Uterus (tissue), 4 donors: ENCODE data around the gene PLEKHN1. TPM values are rescaled to one million over a fixed set of nuclear protein-coding genes. Genes with fewer than 3 reads are reported as not detected.

Experiments used
- DNase-seq, 2 donors: peaks; one replicate each; pipeline ENCODE4 v3.0.0-alpha.2; 2019 to 2020
- H3K27ac ChIP-seq, 2 donors: fragments of 200-600 bp; sonication (generic); 1 replicate in 1 of 2; 2 replicates in 1 of 2; pipeline ENCODE4 v1.5.1; 2016 to 2018
- H3K27me3 ChIP-seq, 2 donors: fragments of 200-600 bp; sonication (generic); one replicate each; pipeline ENCODE4 v1.5.1; 2018 to 2019; ENCODE audit warnings: control low read depth in 1 of 2
- H3K36me3 ChIP-seq, 2 donors: fragments of 200-600 bp; sonication (generic); one replicate each; pipeline ENCODE4 v1.5.1; 2019; ENCODE audit warnings: control low read depth in 1 of 2
- H3K4me1 ChIP-seq, 2 donors: fragments of 200-600 bp; sonication (generic); one replicate each; pipeline ENCODE4 v1.5.1; 2018 to 2019; ENCODE audit warnings: control low read depth in 1 of 2
- H3K4me3 ChIP-seq, 2 donors: fragments of 200-600 bp; sonication (generic); 1 replicate in 1 of 2; 2 replicates in 1 of 2; pipeline ENCODE4 v1.5.1; 2018 to 2019; ENCODE audit warnings: mild to moderate bottlenecking in 1 of 2
- H3K9me3 ChIP-seq, 2 donors: fragments of 200-600 bp; sonication (generic); one replicate each; pipeline ENCODE4 v1.5.1; 2019; ENCODE audit warnings: control low read depth in 1 of 2
- CTCF ChIP-seq, 4 experiments: fragments of 200-600 bp in 2 of 4; fragments of 450-650 bp in 2 of 4; sonication (generic) in 2 of 4; IDR thresholded peaks; one replicate each; pipeline ENCODE4 v1.5.1; 2016 to 2019; ENCODE audit warnings: antibody characterized with exemption in 4 of 4, mild to moderate bottlenecking in 2 of 4, moderate library complexity in 1 of 4
- POLR2A ChIP-seq, 2 donors: fragments of 450-650 bp; IDR thresholded peaks; one replicate each; pipeline ENCODE4 v1.6.1; 2016; ENCODE audit warnings: antibody characterized with exemption in 2 of 2, mild to moderate bottlenecking in 1 of 2, moderate library complexity in 1 of 2
- intact Hi-C: fragments of 100-400 bp; cut with DNase I; formaldehyde crosslinking; loops from one replicate; pipeline ENCODE4 v1.15.1; 2023; ENCODE audit warnings: low total_unique reads
- total RNA-seq, 4 donors: library from RNA; depleted of rRNA in 3 of 4; stranded (reverse); fragments of >200 nt in 3 of 4; gene quantifications; one replicate each; pipeline versions ENCODE4 v1.1.0 to v1.2.4, GENCODE V29; 2014 to 2023
- donor health status: DM: yes; HTN: yes; CAD: no.

PLEKHN1 gene
- total RNA-seq, 4 donors from 2014 or later = 1.1 TPM; not detected in 3

GRCh38 chr1:1021920-1022259, 55.6 kb downstream of the PLEKHN1 start:
- no peak for DNase-seq
- peaks cover 0 to 19% of the 10 kb centered on the region in 2 donors for H3K4me1 ChIP-seq
- H3K27me3 ChIP-seq = no peaks in the 10 kb centered on the region
- intact Hi-C loops = no loop called here
- H3K9me3 ChIP-seq = no peaks in the 10 kb centered on the region
- H3K4me3 ChIP-seq = no peak overlapping the region
- H3K27ac ChIP-seq = no peak overlapping the region
- TF ChIP-seq CTCF (IDR thresholded peaks at IDR 0.05) (no peak), POLR2A (IDR thresholded peaks at IDR 0.05) (no peak)
- H3K36me3 ChIP-seq = no peaks in the 10 kb centered on the region

- peaks cover 0 to 19% of the 10 kb centered on the region in 2 donors for H3K4me1 ChIP-seq
Observed at GRCh38 chr1:1022302-1023009, 56.2 kb downstream of the PLEKHN1 start.

GRCh38 chr1:1023700-1024099, 57.4 kb downstream of the PLEKHN1 start:
- no peaks in the 10 kb centered on the region for H3K9me3 ChIP-seq
- intact Hi-C loops = no loop called here
- no peak for TF ChIP-seq CTCF (IDR thresholded peaks at IDR 0.05)
- TF ChIP-seq POLR2A (IDR thresholded peaks at IDR 0.05) = no peak
- H3K4me1 ChIP-seq = peaks cover 0 to 19% of the 10 kb centered on the region in 2 donors
- no peak overlapping the region for H3K27ac ChIP-seq
- no peak for DNase-seq
- H3K36me3 ChIP-seq = no peaks in the 10 kb centered on the region
- no peaks in the 10 kb centered on the region for H3K27me3 ChIP-seq
- no peak overlapping the region for H3K4me3 ChIP-seq

More at GRCh38 chr1:1022302-1023009, 56.2 kb downstream of the PLEKHN1 start:
- TF ChIP-seq POLR2A (IDR thresholded peaks at IDR 0.05) (no peak), CTCF (IDR thresholded peaks at IDR 0.05) (no peak)
- Histone ChIP-seq H3K9me3 (no peaks in the 10 kb centered on the region), H3K36me3 (no peaks in the 10 kb centered on the region), H3K27me3 (no peaks in the 10 kb centered on the region), H3K27ac (no peak overlapping the region), H3K4me3 (no peak overlapping the region)
- intact Hi-C loops = no loop called here
- DNase-seq = no peak

GRCh38 chr1:1024149-1024770, 58.0 kb downstream of the PLEKHN1 start:
- peak overlapping the region; percentile 5 to 34 for H3K27ac ChIP-seq
- no peaks in the 10 kb centered on the region for H3K27me3 ChIP-seq
- no peaks in the 10 kb centered on the region for H3K36me3 ChIP-seq
- TF ChIP-seq CTCF (IDR thresholded peaks at IDR 0.05) = no peak
- TF ChIP-seq POLR2A (IDR thresholded peaks at IDR 0.05) = no peak
- no peak overlapping the region for H3K4me3 ChIP-seq
- H3K4me1 ChIP-seq = peaks cover 0 to 19% of the 10 kb centered on the region in 2 donors
- no peaks in the 10 kb centered on the region for H3K9me3 ChIP-seq
- intact Hi-C loops = no loop called here
- DNase-seq = no peak
